SK-N-SH (cell line): Measurements from ENCODE around the gene ZNF541. TPM values are rescaled to one million over a fixed set of nuclear protein-coding genes. Genes with fewer than 3 reads are reported as not detected.

ENCODE experiments used
- CTCF ChIA-PET: fragments of 300-600, 350-600 bp; formaldehyde crosslinking; extraction: SDS; loops from one replicate; lab custom pipeline; 2021; lab: Yijun Ruan, JAX
- POLR2A ChIA-PET: fragments of 350-600 bp; sonication (Branson Sonifier 250); formaldehyde crosslinking; extraction: SDS; loops from one replicate; lab custom pipeline; 2020; ENCODE audit warnings: antibody characterized with exemption, inconsistent platforms; lab: Yijun Ruan, JAX
- DNase-seq: peaks from one replicate; pipeline ENCODE4 v3.0.0; 2012
- H2AFZ ChIP-seq: fragments of 200-600 bp; sonication (generic); 2 replicates; pipeline ENCODE4 v1.8.1; 2016; ENCODE audit warnings: antibody characterized with exemption, mild to moderate bottlenecking, low read depth
- H3F3A ChIP-seq: fragments of 200-600 bp; sonication (generic); replicated peaks from 2 replicates; pipeline ENCODE3; 2016; ENCODE audit warnings: antibody characterized with exemption, mild to moderate bottlenecking; ENCODE audit not compliant: insufficient read depth
- H3K27ac ChIP-seq, 2 experiments: fragments of 200-500 bp in 1 of 2; fragments of 200-600 bp in 1 of 2; sonication (Bioruptor generic) in 1 of 2; sonication (generic), shearing (Covaris generic) in 1 of 2; 2 replicates each; pipeline versions ENCODE4 v1.5.1 to v1.6.1; 2014 to 2016; ENCODE audit warnings: low read depth in 2 of 2, inconsistent platforms in 1 of 2, low read length in 1 of 2, mild to moderate bottlenecking in 1 of 2, mixed read lengths in 1 of 2
- H3K27me3 ChIP-seq: fragments of 200-600 bp; sonication (generic), shearing (Covaris generic); 2 replicates; pipeline ENCODE4 v1.6.1; 2016; ENCODE audit warnings: mixed run types; ENCODE audit not compliant: insufficient read depth
- H3K36me3 ChIP-seq, 2 experiments: fragments of 200-500 bp in 1 of 2; fragments of 200-600 bp in 1 of 2; sonication (Bioruptor generic) in 1 of 2; sonication (generic) in 1 of 2; replicated peaks in 1 of 2; 2 replicates each; pipeline versions ENCODE3 to v1.5.1; 2014 to 2016; ENCODE audit warnings: low read length in 1 of 2, mild to moderate bottlenecking in 1 of 2; ENCODE audit not compliant: insufficient read depth in 2 of 2, control insufficient read depth in 1 of 2
- H3K4me1 ChIP-seq, 2 experiments: fragments of 200-500 bp in 1 of 2; fragments of 200-600 bp in 1 of 2; sonication (Bioruptor generic) in 1 of 2; sonication (generic), shearing (Covaris generic) in 1 of 2; 2 replicates each; pipeline versions ENCODE4 v1.5.1 to v1.6.1; 2014 to 2016; ENCODE audit warnings: low read depth in 1 of 2, low read length in 1 of 2, mixed run types in 1 of 2; ENCODE audit not compliant: insufficient read depth in 2 of 2, control insufficient read depth in 1 of 2
- H3K4me2 ChIP-seq: fragments of 200-600 bp; sonication (generic), shearing (Covaris generic); 2 replicates; pipeline ENCODE4 v1.6.1; 2017; ENCODE audit warnings: mixed run types
- H3K4me3 ChIP-seq, 2 experiments: fragments of 200-500 bp in 1 of 2; fragments of 200-600 bp in 1 of 2; sonication (Bioruptor generic) in 1 of 2; sonication (generic), shearing (Covaris generic) in 1 of 2; 2 replicates each; pipeline versions ENCODE4 v1.5.1 to v1.8.1; 2014 to 2016; ENCODE audit warnings: low read depth in 2 of 2, inconsistent platforms in 1 of 2, low read length in 1 of 2, mild to moderate bottlenecking in 1 of 2, mixed read lengths in 1 of 2, moderate library complexity in 1 of 2
- H3K79me2 ChIP-seq: fragments of 200-600 bp; sonication (generic); 2 replicates; pipeline ENCODE4 v1.8.1; 2017; ENCODE audit warnings: mild to moderate bottlenecking; ENCODE audit not compliant: insufficient read depth
- H3K9ac ChIP-seq: fragments of 200-600 bp; sonication (generic); 2 replicates; pipeline ENCODE4 v1.6.1; 2017; ENCODE audit warnings: mixed run types
- H3K9me2 ChIP-seq: fragments of 200-600 bp; sonication (generic); 2 replicates; pipeline ENCODE4 v1.6.1; 2017; ENCODE audit warnings: mixed run types
- H3K9me3 ChIP-seq: fragments of 200-600 bp; sonication (generic); 2 replicates; pipeline ENCODE4 v1.6.1; 2017; ENCODE audit warnings: mixed run types, mild to moderate bottlenecking, moderate library complexity
- H4K20me1 ChIP-seq: fragments of 200-600 bp; sonication (generic); 2 replicates; pipeline ENCODE4 v1.6.1; 2017; ENCODE audit warnings: mild to moderate bottlenecking, mixed run types; ENCODE audit not compliant: insufficient read depth
- CHD2 ChIP-seq: fragments of 150-350 bp; IDR thresholded peaks from 2 replicates; pipeline ENCODE4 v1.6.1; 2018; ENCODE audit warnings: low read length; ENCODE audit not compliant: partially characterized antibody
- ELF1 ChIP-seq: IDR thresholded peaks from 2 replicates; pipeline ENCODE4 v1.4.0; 2012
- EP300 ChIP-seq, 2 experiments: IDR thresholded peaks; 2 replicates each; pipeline versions ENCODE4 v1.4.0 to v1.6.1; 2012; ENCODE audit warnings: borderline replicate concordance in 1 of 2, low read depth in 1 of 2, low read length in 1 of 2
- GABPA ChIP-seq: IDR thresholded peaks from 2 replicates; pipeline ENCODE4 v1.4.0; 2012; ENCODE audit warnings: low read depth, mild to moderate bottlenecking
- JUND ChIP-seq: IDR thresholded peaks from 2 replicates; pipeline ENCODE4 v1.4.0; 2012
- MAX ChIP-seq: IDR thresholded peaks from 2 replicates; pipeline ENCODE4 v1.4.0; 2012; ENCODE audit warnings: low read depth
- MEF2A ChIP-seq: IDR thresholded peaks from 2 replicates; pipeline ENCODE4 v1.4.0; 2012; ENCODE audit warnings: low read depth, borderline replicate concordance
- POLR2AphosphoS5 ChIP-seq: IDR thresholded peaks from 2 replicates; pipeline ENCODE4 v1.6.1; 2012; ENCODE audit warnings: low read depth, low read length
- RCOR1 ChIP-seq: fragments of 150-350 bp; IDR thresholded peaks from 2 replicates; pipeline ENCODE4 v1.6.1; 2017; ENCODE audit warnings: antibody characterized with exemption, low read length
- YY1 ChIP-seq: IDR thresholded peaks from 2 replicates; pipeline ENCODE4 v1.4.0; 2012; ENCODE audit warnings: low read depth, mild to moderate bottlenecking
- WGBS: methylation state at CpG from one replicate; pipeline ENCODE4 v1.1.6; 2017; ENCODE audit warnings: low lambda C conversion rate; 5-methylcytosine and 5-hydroxymethylcytosine counted together
- polyA plus RNA-seq, 3 experiments: library from polyadenylated mRNA; depleted of rRNA; stranded (reverse); fragments of >200 nt; gene quantifications; 2 replicates each; pipeline ENCODE4 v1.2.3, GENCODE V29; 2012
- TF ChIP-seq, protein P1 (sequence below): fragments of 200-600 bp; sonication (generic); IDR thresholded peaks from 2 replicates; pipeline ENCODE4 v1.6.1; 2017; ENCODE audit warnings: antibody characterized with exemption, mild to moderate bottlenecking, moderate library complexity
- TF ChIP-seq, protein P2 (sequence below): IDR thresholded peaks from 2 replicates; pipeline ENCODE4 v1.4.0; 2012; ENCODE audit warnings: low read depth, borderline replicate concordance

Gene ZNF541
- polyA plus RNA-seq, 1 of the 3 experiments (the other 2 are of a cell fraction): 0.08 TPM

- Histone ChIP-seq H3K4me3 (no peak overlapping the region), H3K27ac (no peak overlapping the region), H3K79me2 (no peaks in the 10 kb centered on the region), H3K4me2 (no peak overlapping the region), H3K9me3 (no peaks in the 10 kb centered on the region), H3K9ac (no peak overlapping the region), H3K36me3 (no peaks in the 10 kb centered on the region), H3K27me3 (no peaks in the 10 kb centered on the region), H4K20me1 (no peaks in the 10 kb centered on the region), H2AFZ (no peak overlapping the region)
- 86% methylated on average over 21 of the region's 22 CpGs for WGBS
- DNase-seq: no peak
- CTCF ChIA-PET: no interaction called here
- no peak for TF ChIP-seq RCOR1
- TF ChIP-seq, protein P1, sequence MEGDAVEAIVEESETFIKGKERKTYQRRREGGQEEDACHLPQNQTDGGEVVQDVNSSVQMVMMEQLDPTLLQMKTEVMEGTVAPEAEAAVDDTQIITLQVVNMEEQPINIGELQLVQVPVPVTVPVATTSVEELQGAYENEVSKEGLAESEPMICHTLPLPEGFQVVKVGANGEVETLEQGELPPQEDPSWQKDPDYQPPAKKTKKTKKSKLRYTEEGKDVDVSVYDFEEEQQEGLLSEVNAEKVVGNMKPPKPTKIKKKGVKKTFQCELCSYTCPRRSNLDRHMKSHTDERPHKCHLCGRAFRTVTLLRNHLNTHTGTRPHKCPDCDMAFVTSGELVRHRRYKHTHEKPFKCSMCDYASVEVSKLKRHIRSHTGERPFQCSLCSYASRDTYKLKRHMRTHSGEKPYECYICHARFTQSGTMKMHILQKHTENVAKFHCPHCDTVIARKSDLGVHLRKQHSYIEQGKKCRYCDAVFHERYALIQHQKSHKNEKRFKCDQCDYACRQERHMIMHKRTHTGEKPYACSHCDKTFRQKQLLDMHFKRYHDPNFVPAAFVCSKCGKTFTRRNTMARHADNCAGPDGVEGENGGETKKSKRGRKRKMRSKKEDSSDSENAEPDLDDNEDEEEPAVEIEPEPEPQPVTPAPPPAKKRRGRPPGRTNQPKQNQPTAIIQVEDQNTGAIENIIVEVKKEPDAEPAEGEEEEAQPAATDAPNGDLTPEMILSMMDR: no peak
- TF ChIP-seq CHD2: no peak
- TF ChIP-seq MEF2A: no peak
- TF ChIP-seq ELF1: no peak
- no peak for TF ChIP-seq YY1
- TF ChIP-seq GABPA: no peak
- TF ChIP-seq, all 33 proteins: peak for 0
- Histone ChIP-seq H3F3A (no peaks in the 10 kb centered on the region), H3K4me1 (peaks cover 0 to 13% of the 10 kb centered on the region in 2 experiments; a peak in 1 of 4 replicates), H3K9me2 (no peaks in the 10 kb centered on the region)
- POLR2A ChIA-PET: no interaction called here
Observed at GRCh38 chr19:47544476-47544875, 28.5 kb downstream of the ZNF541 start.

GRCh38 chr19:47544075-47544474, 28.9 kb downstream of the ZNF541 start:
- H3K79me2 ChIP-seq: no peaks in the 10 kb centered on the region
- no peak overlapping the region for H3K9ac ChIP-seq
- H3K4me1 ChIP-seq: peaks cover 0 to 14% of the 10 kb centered on the region in 2 experiments; a peak in 1 of 4 replicates
- no peaks in the 10 kb centered on the region for H3F3A ChIP-seq
- no peaks in the 10 kb centered on the region for H3K27me3 ChIP-seq
- no peak overlapping the region for H3K4me3 ChIP-seq
- H2AFZ ChIP-seq: no peak overlapping the region
- ChIA-PET CTCF (no interaction called here), POLR2A (no interaction called here)
- H3K4me2 ChIP-seq: no peak overlapping the region
- no peak for DNase-seq
- TF ChIP-seq POLR2AphosphoS5 (no peak), YY1 (no peak), JUND (no peak), EP300 (IDR thresholded peaks at IDR 0.05; ENCODE audit: borderline replicate concordance in 1 of 2, low read depth in 1 of 2, low read length in 1 of 2) (no peak), MEF2A (no peak), MAX (no peak)
- TF ChIP-seq, protein P2, sequence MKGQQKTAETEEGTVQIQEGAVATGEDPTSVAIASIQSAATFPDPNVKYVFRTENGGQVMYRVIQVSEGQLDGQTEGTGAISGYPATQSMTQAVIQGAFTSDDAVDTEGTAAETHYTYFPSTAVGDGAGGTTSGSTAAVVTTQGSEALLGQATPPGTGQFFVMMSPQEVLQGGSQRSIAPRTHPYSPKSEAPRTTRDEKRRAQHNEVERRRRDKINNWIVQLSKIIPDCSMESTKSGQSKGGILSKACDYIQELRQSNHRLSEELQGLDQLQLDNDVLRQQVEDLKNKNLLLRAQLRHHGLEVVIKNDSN: no peak
- H3K36me3 ChIP-seq: no peaks in the 10 kb centered on the region
- H3K9me2 ChIP-seq: no peaks in the 10 kb centered on the region
- no peak overlapping the region for H3K27ac ChIP-seq
- WGBS: 91% methylated on average over 17 of the region's 18 CpGs
- H3K9me3 ChIP-seq: no peaks in the 10 kb centered on the region
- no peaks in the 10 kb centered on the region for H4K20me1 ChIP-seq
